SK-N-SH (cell line): ENCODE results near the gene ARID1B. TPM values are rescaled to one million over a fixed set of nuclear protein-coding genes. Genes with fewer than 3 reads are reported as not detected.

Experiments used
- CTCF ChIA-PET: fragments of 300-600, 350-600 bp; formaldehyde crosslinking; extraction: SDS; loops from one replicate; lab custom pipeline; 2021; lab: Yijun Ruan, JAX
- POLR2A ChIA-PET: fragments of 350-600 bp; sonication (Branson Sonifier 250); formaldehyde crosslinking; extraction: SDS; loops from one replicate; lab custom pipeline; 2020; ENCODE audit warnings: antibody characterized with exemption, inconsistent platforms; lab: Yijun Ruan, JAX
- DNase-seq: peaks from one replicate; pipeline ENCODE4 v3.0.0; 2012
- H2AFZ ChIP-seq: fragments of 200-600 bp; sonication (generic); 2 replicates; pipeline ENCODE4 v1.8.1; 2016; ENCODE audit warnings: antibody characterized with exemption, mild to moderate bottlenecking, low read depth
- H3F3A ChIP-seq: fragments of 200-600 bp; sonication (generic); replicated peaks from 2 replicates; pipeline ENCODE3; 2016; ENCODE audit warnings: antibody characterized with exemption, mild to moderate bottlenecking; ENCODE audit not compliant: insufficient read depth
- H3K27ac ChIP-seq, 2 experiments: fragments of 200-500 bp in 1 of 2; fragments of 200-600 bp in 1 of 2; sonication (Bioruptor generic) in 1 of 2; sonication (generic), shearing (Covaris generic) in 1 of 2; 2 replicates each; pipeline versions ENCODE4 v1.5.1 to v1.6.1; 2014 to 2016; ENCODE audit warnings: low read depth in 2 of 2, inconsistent platforms in 1 of 2, low read length in 1 of 2, mild to moderate bottlenecking in 1 of 2, mixed read lengths in 1 of 2
- H3K27me3 ChIP-seq: fragments of 200-600 bp; sonication (generic), shearing (Covaris generic); 2 replicates; pipeline ENCODE4 v1.6.1; 2016; ENCODE audit warnings: mixed run types; ENCODE audit not compliant: insufficient read depth
- H3K36me3 ChIP-seq, 2 experiments: fragments of 200-500 bp in 1 of 2; fragments of 200-600 bp in 1 of 2; sonication (Bioruptor generic) in 1 of 2; sonication (generic) in 1 of 2; replicated peaks in 1 of 2; 2 replicates each; pipeline versions ENCODE3 to v1.5.1; 2014 to 2016; ENCODE audit warnings: low read length in 1 of 2, mild to moderate bottlenecking in 1 of 2; ENCODE audit not compliant: insufficient read depth in 2 of 2, control insufficient read depth in 1 of 2
- H3K4me1 ChIP-seq, 2 experiments: fragments of 200-500 bp in 1 of 2; fragments of 200-600 bp in 1 of 2; sonication (Bioruptor generic) in 1 of 2; sonication (generic), shearing (Covaris generic) in 1 of 2; 2 replicates each; pipeline versions ENCODE4 v1.5.1 to v1.6.1; 2014 to 2016; ENCODE audit warnings: low read depth in 1 of 2, low read length in 1 of 2, mixed run types in 1 of 2; ENCODE audit not compliant: insufficient read depth in 2 of 2, control insufficient read depth in 1 of 2
- H3K4me2 ChIP-seq: fragments of 200-600 bp; sonication (generic), shearing (Covaris generic); 2 replicates; pipeline ENCODE4 v1.6.1; 2017; ENCODE audit warnings: mixed run types
- H3K4me3 ChIP-seq, 2 experiments: fragments of 200-500 bp in 1 of 2; fragments of 200-600 bp in 1 of 2; sonication (Bioruptor generic) in 1 of 2; sonication (generic), shearing (Covaris generic) in 1 of 2; 2 replicates each; pipeline versions ENCODE4 v1.5.1 to v1.8.1; 2014 to 2016; ENCODE audit warnings: low read depth in 2 of 2, inconsistent platforms in 1 of 2, low read length in 1 of 2, mild to moderate bottlenecking in 1 of 2, mixed read lengths in 1 of 2, moderate library complexity in 1 of 2
- H3K79me2 ChIP-seq: fragments of 200-600 bp; sonication (generic); 2 replicates; pipeline ENCODE4 v1.8.1; 2017; ENCODE audit warnings: mild to moderate bottlenecking; ENCODE audit not compliant: insufficient read depth
- H3K9ac ChIP-seq: fragments of 200-600 bp; sonication (generic); 2 replicates; pipeline ENCODE4 v1.6.1; 2017; ENCODE audit warnings: mixed run types
- H3K9me2 ChIP-seq: fragments of 200-600 bp; sonication (generic); 2 replicates; pipeline ENCODE4 v1.6.1; 2017; ENCODE audit warnings: mixed run types
- H3K9me3 ChIP-seq: fragments of 200-600 bp; sonication (generic); 2 replicates; pipeline ENCODE4 v1.6.1; 2017; ENCODE audit warnings: mixed run types, mild to moderate bottlenecking, moderate library complexity
- H4K20me1 ChIP-seq: fragments of 200-600 bp; sonication (generic); 2 replicates; pipeline ENCODE4 v1.6.1; 2017; ENCODE audit warnings: mild to moderate bottlenecking, mixed run types; ENCODE audit not compliant: insufficient read depth
- CHD2 ChIP-seq: fragments of 150-350 bp; IDR thresholded peaks from 2 replicates; pipeline ENCODE4 v1.6.1; 2018; ENCODE audit warnings: low read length; ENCODE audit not compliant: partially characterized antibody
- ELF1 ChIP-seq: IDR thresholded peaks from 2 replicates; pipeline ENCODE4 v1.4.0; 2012
- EP300 ChIP-seq, 2 experiments: IDR thresholded peaks; 2 replicates each; pipeline versions ENCODE4 v1.4.0 to v1.6.1; 2012; ENCODE audit warnings: borderline replicate concordance in 1 of 2, low read depth in 1 of 2, low read length in 1 of 2
- GABPA ChIP-seq: IDR thresholded peaks from 2 replicates; pipeline ENCODE4 v1.4.0; 2012; ENCODE audit warnings: low read depth, mild to moderate bottlenecking
- GATA2 ChIP-seq: sonication (generic); formaldehyde crosslinking; IDR thresholded peaks from 2 replicates; pipeline ENCODE4 v1.5.0; 2020; ENCODE audit warnings: mild to moderate bottlenecking, missing genetic modification reagents
- MEF2A ChIP-seq: IDR thresholded peaks from 2 replicates; pipeline ENCODE4 v1.4.0; 2012; ENCODE audit warnings: low read depth, borderline replicate concordance
- NFIC ChIP-seq: IDR thresholded peaks from 2 replicates; pipeline ENCODE4 v1.4.0; 2012; ENCODE audit warnings: borderline replicate concordance
- POLR2AphosphoS5 ChIP-seq: IDR thresholded peaks from 2 replicates; pipeline ENCODE4 v1.6.1; 2012; ENCODE audit warnings: low read depth, low read length
- RFX5 ChIP-seq: IDR thresholded peaks from 2 replicates; pipeline ENCODE4 v1.6.1; 2012; ENCODE audit warnings: mild to moderate bottlenecking, improper control_type of control experiment, low read length
- RXRA ChIP-seq: IDR thresholded peaks from 2 replicates; pipeline ENCODE4 v1.4.0; 2012; ENCODE audit warnings: low read depth, mild to moderate bottlenecking, borderline replicate concordance
- SIN3A ChIP-seq: IDR thresholded peaks from 2 replicates; pipeline ENCODE4 v1.6.1; 2012; ENCODE audit warnings: low read depth, mild to moderate bottlenecking, low read length, moderate library complexity, borderline replicate concordance
- SMC3 ChIP-seq: IDR thresholded peaks from 2 replicates; pipeline ENCODE4 v1.6.1; 2012; ENCODE audit warnings: low read depth, low read length, improper control_type of control experiment
- TAF1 ChIP-seq: IDR thresholded peaks from 2 replicates; pipeline ENCODE4 v1.6.1; 2012; ENCODE audit warnings: low read depth, mild to moderate bottlenecking, low read length, moderate library complexity, borderline replicate concordance
- TEAD4 ChIP-seq: IDR thresholded peaks from 2 replicates; pipeline ENCODE4 v1.4.0; 2012; ENCODE audit warnings: mild to moderate bottlenecking, borderline replicate concordance; ENCODE audit not compliant: insufficient read depth
- WGBS: methylation state at CpG from one replicate; pipeline ENCODE4 v1.1.6; 2017; ENCODE audit warnings: low lambda C conversion rate; 5-methylcytosine and 5-hydroxymethylcytosine counted together
- polyA plus RNA-seq, 3 experiments: library from polyadenylated mRNA; depleted of rRNA; stranded (reverse); fragments of >200 nt; gene quantifications; 2 replicates each; pipeline ENCODE4 v1.2.3, GENCODE V29; 2012
- TF ChIP-seq, protein P1 (sequence below): fragments of 150-350 bp; IDR thresholded peaks from 2 replicates; pipeline ENCODE4 v1.6.1; 2016; ENCODE audit warnings: mild to moderate bottlenecking, low read depth, low read length
- TF ChIP-seq, protein P2 (sequence below): IDR thresholded peaks from 2 replicates; pipeline ENCODE4 v1.4.0; 2012; ENCODE audit warnings: low read depth, borderline replicate concordance
- TF ChIP-seq, protein P3 (sequence below): IDR thresholded peaks from 2 replicates; pipeline ENCODE4 v1.6.1; 2012; ENCODE audit warnings: mild to moderate bottlenecking, low read depth, low read length, moderate library complexity

ARID1B gene
- polyA plus RNA-seq, 1 of the 3 experiments (the other 2 are of a cell fraction), result 13.6 TPM

DNA sequence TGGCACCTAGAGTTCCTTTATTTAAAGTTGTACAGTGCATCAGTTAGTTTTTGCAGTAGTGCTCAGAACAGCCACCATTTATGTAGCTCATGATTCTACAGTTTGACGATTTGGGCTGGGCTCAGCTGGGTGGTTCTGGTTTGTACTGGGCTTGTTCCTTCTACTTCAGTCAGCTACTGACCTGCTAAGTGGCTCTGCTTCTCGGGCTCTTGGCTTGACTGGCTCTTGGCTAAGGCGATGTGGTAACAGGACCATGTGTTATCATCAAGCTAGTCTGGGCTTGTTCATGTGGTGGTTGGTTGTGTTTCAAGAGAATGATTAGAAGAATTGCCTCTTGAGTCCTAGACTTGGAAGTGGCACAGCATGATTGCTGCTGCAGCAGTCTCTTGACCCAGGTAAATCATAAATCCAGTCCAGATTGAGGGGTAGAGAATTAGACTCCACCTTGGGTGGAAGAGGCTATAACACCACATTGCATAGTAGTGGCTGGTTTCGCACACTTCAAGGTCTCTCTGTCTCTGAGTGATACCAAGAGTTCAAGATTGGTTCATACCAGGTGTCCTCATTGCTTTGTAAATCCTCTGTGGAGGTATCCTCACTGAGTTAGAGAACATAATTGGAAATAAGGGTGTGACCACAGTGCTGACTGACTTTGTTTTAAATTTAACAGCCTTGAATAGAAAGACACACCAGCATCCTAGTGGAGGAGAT is 253.0 kb downstream of the ARID1B start:
- Histone ChIP-seq H4K20me1 (peaks cover 4% of the 10 kb centered on the region; the same call in 1 of the 2 replicates), H3K79me2 (peaks cover 80% of the 10 kb centered on the region), H3K9me2 (no peaks in the 10 kb centered on the region), H3K4me3 (no peak overlapping the region), H3K27ac (no peak overlapping the region), H3F3A (peaks cover 14% of the 10 kb centered on the region), H3K9me3 (no peaks in the 10 kb centered on the region; the same call in 1 of the 2 replicates), H3K4me2 (no peak overlapping the region), H3K27me3 (no peaks in the 10 kb centered on the region), H3K36me3 (peaks cover 0 to 21% of the 10 kb centered on the region in 2 experiments), H3K4me1 (peaks cover 6 to 11% of the 10 kb centered on the region in 2 experiments; a peak in 3 of 4 replicates), H2AFZ (no peak overlapping the region), H3K9ac (no peak overlapping the region)
- 97% methylated on average over 3 of the region's 4 CpGs for WGBS
- POLR2A ChIA-PET, result no interaction called here
- DNase-seq, result no peak
- CTCF ChIA-PET, result interaction anchor here (1.4 kb wide), 1 partner anchor 16 kb away, joined by 7 read pairs; no protein-coding TSS in a partner anchor
- TF ChIP-seq RFX5, result no peak
- TF ChIP-seq CHD2, result no peak
- TF ChIP-seq NFIC, result no peak
- no peak for TF ChIP-seq TEAD4
- no peak for TF ChIP-seq RXRA
- TF ChIP-seq SMC3, result no peak
- no peak for TF ChIP-seq SIN3A
- TF ChIP-seq, protein P1, sequence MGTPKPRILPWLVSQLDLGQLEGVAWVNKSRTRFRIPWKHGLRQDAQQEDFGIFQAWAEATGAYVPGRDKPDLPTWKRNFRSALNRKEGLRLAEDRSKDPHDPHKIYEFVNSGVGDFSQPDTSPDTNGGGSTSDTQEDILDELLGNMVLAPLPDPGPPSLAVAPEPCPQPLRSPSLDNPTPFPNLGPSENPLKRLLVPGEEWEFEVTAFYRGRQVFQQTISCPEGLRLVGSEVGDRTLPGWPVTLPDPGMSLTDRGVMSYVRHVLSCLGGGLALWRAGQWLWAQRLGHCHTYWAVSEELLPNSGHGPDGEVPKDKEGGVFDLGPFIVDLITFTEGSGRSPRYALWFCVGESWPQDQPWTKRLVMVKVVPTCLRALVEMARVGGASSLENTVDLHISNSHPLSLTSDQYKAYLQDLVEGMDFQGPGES, result no peak
- no peak for TF ChIP-seq GABPA
- no peak for TF ChIP-seq MEF2A
- TF ChIP-seq TAF1, result no peak
- TF ChIP-seq, protein P2, sequence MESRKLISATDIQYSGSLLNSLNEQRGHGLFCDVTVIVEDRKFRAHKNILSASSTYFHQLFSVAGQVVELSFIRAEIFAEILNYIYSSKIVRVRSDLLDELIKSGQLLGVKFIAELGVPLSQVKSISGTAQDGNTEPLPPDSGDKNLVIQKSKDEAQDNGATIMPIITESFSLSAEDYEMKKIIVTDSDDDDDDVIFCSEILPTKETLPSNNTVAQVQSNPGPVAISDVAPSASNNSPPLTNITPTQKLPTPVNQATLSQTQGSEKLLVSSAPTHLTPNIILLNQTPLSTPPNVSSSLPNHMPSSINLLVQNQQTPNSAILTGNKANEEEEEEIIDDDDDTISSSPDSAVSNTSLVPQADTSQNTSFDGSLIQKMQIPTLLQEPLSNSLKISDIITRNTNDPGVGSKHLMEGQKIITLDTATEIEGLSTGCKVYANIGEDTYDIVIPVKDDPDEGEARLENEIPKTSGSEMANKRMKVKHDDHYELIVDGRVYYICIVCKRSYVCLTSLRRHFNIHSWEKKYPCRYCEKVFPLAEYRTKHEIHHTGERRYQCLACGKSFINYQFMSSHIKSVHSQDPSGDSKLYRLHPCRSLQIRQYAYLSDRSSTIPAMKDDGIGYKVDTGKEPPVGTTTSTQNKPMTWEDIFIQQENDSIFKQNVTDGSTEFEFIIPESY, result no peak
- no peak for TF ChIP-seq EP300 (IDR thresholded peaks at IDR 0.05; ENCODE audit: borderline replicate concordance in 1 of 2, low read depth in 1 of 2, low read length in 1 of 2)

DNA sequence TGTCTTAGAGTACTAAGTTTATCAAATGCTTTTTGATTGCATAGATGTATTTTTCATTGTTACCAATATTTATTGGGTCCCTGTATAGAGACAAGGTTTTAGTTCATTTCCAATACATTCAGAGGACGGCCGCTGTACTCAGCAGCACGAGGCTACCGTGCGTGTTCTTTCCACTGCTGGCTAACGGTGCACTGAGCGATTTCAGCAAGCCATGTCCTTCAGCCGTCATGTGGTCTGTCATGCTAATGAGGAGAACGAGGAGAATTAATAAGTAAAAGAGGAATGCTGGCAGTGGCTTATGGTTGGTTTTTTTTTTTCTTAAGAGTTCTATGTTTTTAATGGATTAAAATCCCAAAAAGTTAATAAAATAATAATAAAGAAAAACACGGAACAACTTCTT is 253.6 kb downstream of the ARID1B start:
- peaks cover 11% of the 10 kb centered on the region in 2 experiments; a peak in 3 of 4 replicates for H3K4me1 ChIP-seq
- H3K79me2 ChIP-seq, result peaks cover 80% of the 10 kb centered on the region
- peaks cover 0 to 14% of the 10 kb centered on the region in 2 experiments for H3K36me3 ChIP-seq
- H3F3A ChIP-seq, result peaks cover 14% of the 10 kb centered on the region
- no peaks in the 10 kb centered on the region for H3K9me2 ChIP-seq
- H3K4me2 ChIP-seq, result no peak overlapping the region
- ChIA-PET CTCF (no interaction called here), POLR2A (no interaction called here)
- no peak overlapping the region for H2AFZ ChIP-seq
- H3K4me3 ChIP-seq, result no peak overlapping the region
- H4K20me1 ChIP-seq, result peaks cover 4% of the 10 kb centered on the region; the same call in 1 of the 2 replicates
- DNase-seq, result no peak
- H3K27me3 ChIP-seq, result no peaks in the 10 kb centered on the region
- no peak overlapping the region for H3K9ac ChIP-seq
- H3K9me3 ChIP-seq, result no peaks in the 10 kb centered on the region
- WGBS, result 98% methylated on average over 10 of the region's 10 CpGs
- H3K27ac ChIP-seq, result no peak overlapping the region
- no peak for TF ChIP-seq TEAD4
- TF ChIP-seq GATA2 (CRISPR knock-in tag), result no peak
- TF ChIP-seq TAF1, result no peak
- TF ChIP-seq, protein P2, result no peak
- TF ChIP-seq, protein P3, sequence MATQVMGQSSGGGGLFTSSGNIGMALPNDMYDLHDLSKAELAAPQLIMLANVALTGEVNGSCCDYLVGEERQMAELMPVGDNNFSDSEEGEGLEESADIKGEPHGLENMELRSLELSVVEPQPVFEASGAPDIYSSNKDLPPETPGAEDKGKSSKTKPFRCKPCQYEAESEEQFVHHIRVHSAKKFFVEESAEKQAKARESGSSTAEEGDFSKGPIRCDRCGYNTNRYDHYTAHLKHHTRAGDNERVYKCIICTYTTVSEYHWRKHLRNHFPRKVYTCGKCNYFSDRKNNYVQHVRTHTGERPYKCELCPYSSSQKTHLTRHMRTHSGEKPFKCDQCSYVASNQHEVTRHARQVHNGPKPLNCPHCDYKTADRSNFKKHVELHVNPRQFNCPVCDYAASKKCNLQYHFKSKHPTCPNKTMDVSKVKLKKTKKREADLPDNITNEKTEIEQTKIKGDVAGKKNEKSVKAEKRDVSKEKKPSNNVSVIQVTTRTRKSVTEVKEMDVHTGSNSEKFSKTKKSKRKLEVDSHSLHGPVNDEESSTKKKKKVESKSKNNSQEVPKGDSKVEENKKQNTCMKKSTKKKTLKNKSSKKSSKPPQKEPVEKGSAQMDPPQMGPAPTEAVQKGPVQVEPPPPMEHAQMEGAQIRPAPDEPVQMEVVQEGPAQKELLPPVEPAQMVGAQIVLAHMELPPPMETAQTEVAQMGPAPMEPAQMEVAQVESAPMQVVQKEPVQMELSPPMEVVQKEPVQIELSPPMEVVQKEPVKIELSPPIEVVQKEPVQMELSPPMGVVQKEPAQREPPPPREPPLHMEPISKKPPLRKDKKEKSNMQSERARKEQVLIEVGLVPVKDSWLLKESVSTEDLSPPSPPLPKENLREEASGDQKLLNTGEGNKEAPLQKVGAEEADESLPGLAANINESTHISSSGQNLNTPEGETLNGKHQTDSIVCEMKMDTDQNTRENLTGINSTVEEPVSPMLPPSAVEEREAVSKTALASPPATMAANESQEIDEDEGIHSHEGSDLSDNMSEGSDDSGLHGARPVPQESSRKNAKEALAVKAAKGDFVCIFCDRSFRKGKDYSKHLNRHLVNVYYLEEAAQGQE, result no peak
- no peak for TF ChIP-seq ELF1
- no peak for TF ChIP-seq SMC3
- no peak for TF ChIP-seq POLR2AphosphoS5
- TF ChIP-seq EP300 (IDR thresholded peaks at IDR 0.05; ENCODE audit: borderline replicate concordance in 1 of 2, low read depth in 1 of 2, low read length in 1 of 2), result no peak
